ENCODE measurements around the gene PTPRG. TPM values are rescaled to one million over a fixed set of nuclear protein-coding genes. Genes with fewer than 3 reads are reported as not detected.

PTPRG gene
- total RNA-seq, 1 experiment from 2014 or later, result 69.3 TPM

DNA sequence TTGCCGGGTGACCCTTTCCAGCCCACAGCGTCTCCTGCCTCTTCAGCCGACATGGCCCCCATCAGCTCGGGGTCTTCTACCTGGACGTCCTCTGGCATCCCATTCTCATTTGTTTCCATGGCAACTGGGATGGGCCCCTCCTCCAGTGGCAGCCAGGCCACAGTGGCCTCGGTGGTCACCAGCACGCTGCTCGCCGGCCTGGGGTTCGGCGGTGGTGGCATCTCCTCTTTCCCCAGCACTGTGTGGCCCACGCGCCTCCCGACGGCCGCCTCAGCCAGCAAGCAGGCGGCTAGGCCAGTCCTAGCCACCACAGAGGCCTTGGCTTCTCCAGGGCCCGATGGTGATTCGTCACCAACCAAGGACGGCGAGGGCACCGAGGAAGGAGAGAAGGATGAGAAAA lies 641.8 kb downstream of the PTPRG start:
- H3K27ac ChIP-seq (ENCODE audit: insufficient read length, low read depth, low read length), result no peak overlapping the region
- H3K4me1 ChIP-seq (ENCODE audit: insufficient read depth, low read length), result no peaks in the 10 kb centered on the region
- no peaks in the 10 kb centered on the region for H3K9me3 ChIP-seq (ENCODE audit: control insufficient read depth, low read depth, low read length)
- no peak overlapping the region for H3K18ac ChIP-seq (ENCODE audit: insufficient read length, low read depth, low read length)
- H2BK120ac ChIP-seq (ENCODE audit: low read depth, low read length, poor library complexity, severe bottlenecking), result no peak overlapping the region
- H3K27me3 ChIP-seq (ENCODE audit: insufficient read depth, low read length), result no peaks in the 10 kb centered on the region
- peaks cover 2% of the 10 kb centered on the region in 2 experiments; a peak in 3 of 4 replicates for H3K4me1 Mint-ChIP-seq
- DNase-seq, result no peak
- H3K4ac ChIP-seq (ENCODE audit: low read depth, low read length), result no peak overlapping the region
- no peaks in the 10 kb centered on the region for H3K79me2 ChIP-seq (ENCODE audit: insufficient read depth, low read length)
- H2AFZ ChIP-seq (ENCODE audit: low read length), result no peak overlapping the region
- no peaks in the 10 kb centered on the region for H3K27me3 Mint-ChIP-seq (ENCODE audit: low read depth)
- no peaks in the 10 kb centered on the region for H3K79me1 ChIP-seq (ENCODE audit: insufficient read depth, low read depth, low read length, poor library complexity, severe bottlenecking)
- no peak overlapping the region for H3K4me3 Mint-ChIP-seq
- peaks cover 31 to 46% (median 41%) of the 10 kb centered on the region in 3 experiments for H3K36me3 Mint-ChIP-seq (ENCODE audit: insufficient read depth in 1 of 3, low read depth in 3 of 3)
- WGBS (ENCODE audit: extremely low coverage, insufficient read length, low lambda C conversion rate), result no CpG with 5 or more reads among the region's 22 CpGs
- H4K8ac ChIP-seq (replicated peaks; ENCODE audit: insufficient read length, low read depth, low read length), result no peak overlapping the region
- H3K27ac Mint-ChIP-seq, result peak overlapping the region in 2 of 3 experiments; percentile 7 to 24; a peak in 2 of 7 replicates
- H3K23ac ChIP-seq (ENCODE audit: insufficient read length, low read depth, low read length), result no peak overlapping the region
- H2AK5ac ChIP-seq (ENCODE audit: insufficient read length, low read length), result no peak overlapping the region
- no peak overlapping the region for H3K9ac ChIP-seq (ENCODE audit: extremely low read depth, insufficient read length, low read length)
- no peaks in the 10 kb centered on the region for H3K9me3 Mint-ChIP-seq
- TF ChIP-seq, protein P1, sequence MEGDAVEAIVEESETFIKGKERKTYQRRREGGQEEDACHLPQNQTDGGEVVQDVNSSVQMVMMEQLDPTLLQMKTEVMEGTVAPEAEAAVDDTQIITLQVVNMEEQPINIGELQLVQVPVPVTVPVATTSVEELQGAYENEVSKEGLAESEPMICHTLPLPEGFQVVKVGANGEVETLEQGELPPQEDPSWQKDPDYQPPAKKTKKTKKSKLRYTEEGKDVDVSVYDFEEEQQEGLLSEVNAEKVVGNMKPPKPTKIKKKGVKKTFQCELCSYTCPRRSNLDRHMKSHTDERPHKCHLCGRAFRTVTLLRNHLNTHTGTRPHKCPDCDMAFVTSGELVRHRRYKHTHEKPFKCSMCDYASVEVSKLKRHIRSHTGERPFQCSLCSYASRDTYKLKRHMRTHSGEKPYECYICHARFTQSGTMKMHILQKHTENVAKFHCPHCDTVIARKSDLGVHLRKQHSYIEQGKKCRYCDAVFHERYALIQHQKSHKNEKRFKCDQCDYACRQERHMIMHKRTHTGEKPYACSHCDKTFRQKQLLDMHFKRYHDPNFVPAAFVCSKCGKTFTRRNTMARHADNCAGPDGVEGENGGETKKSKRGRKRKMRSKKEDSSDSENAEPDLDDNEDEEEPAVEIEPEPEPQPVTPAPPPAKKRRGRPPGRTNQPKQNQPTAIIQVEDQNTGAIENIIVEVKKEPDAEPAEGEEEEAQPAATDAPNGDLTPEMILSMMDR (conservative IDR thresholded peaks at IDR 0.05), result no peak
- H2BK15ac ChIP-seq (ENCODE audit: low read depth, low read length), result no peak overlapping the region
- H2BK20ac ChIP-seq (ENCODE audit: low read depth, low read length, poor library complexity, severe bottlenecking), result no peak overlapping the region
- no peak overlapping the region for H3K14ac ChIP-seq (ENCODE audit: insufficient read depth, low read length)
- no peak overlapping the region for H2BK5ac ChIP-seq (ENCODE audit: insufficient read length, low read length)
- H4K91ac ChIP-seq (ENCODE audit: insufficient read length, low read depth, low read length), result no peak overlapping the region
- H4K5ac ChIP-seq (ENCODE audit: insufficient read length, low read depth, low read length), result no peak overlapping the region
- no peak overlapping the region for H3K56ac ChIP-seq (ENCODE audit: insufficient read length, low read depth, low read length)
- no peak overlapping the region for H3T11ph ChIP-seq (ENCODE audit: low read length)
- no peak overlapping the region for H2BK12ac ChIP-seq (ENCODE audit: insufficient read length, low read depth, low read length)
- H3K23me2 ChIP-seq (ENCODE audit: insufficient read length, low read depth, low read length, poor library complexity, severe bottlenecking), result no peaks in the 10 kb centered on the region
- no peak overlapping the region for H3K4me2 ChIP-seq (ENCODE audit: insufficient read depth, insufficient read length, low read length)
- no peaks in the 10 kb centered on the region for H4K20me1 ChIP-seq (ENCODE audit: control insufficient read depth, insufficient read depth, insufficient read length)
